ENCODE measurements around the gene CD79B.

The CD79B gene

GRCh38 chr17:63954402-63955063, 22.4 kb upstream of the CD79B start:
- no peak for DNase-seq (ENCODE audit: low spot score)

DNA sequence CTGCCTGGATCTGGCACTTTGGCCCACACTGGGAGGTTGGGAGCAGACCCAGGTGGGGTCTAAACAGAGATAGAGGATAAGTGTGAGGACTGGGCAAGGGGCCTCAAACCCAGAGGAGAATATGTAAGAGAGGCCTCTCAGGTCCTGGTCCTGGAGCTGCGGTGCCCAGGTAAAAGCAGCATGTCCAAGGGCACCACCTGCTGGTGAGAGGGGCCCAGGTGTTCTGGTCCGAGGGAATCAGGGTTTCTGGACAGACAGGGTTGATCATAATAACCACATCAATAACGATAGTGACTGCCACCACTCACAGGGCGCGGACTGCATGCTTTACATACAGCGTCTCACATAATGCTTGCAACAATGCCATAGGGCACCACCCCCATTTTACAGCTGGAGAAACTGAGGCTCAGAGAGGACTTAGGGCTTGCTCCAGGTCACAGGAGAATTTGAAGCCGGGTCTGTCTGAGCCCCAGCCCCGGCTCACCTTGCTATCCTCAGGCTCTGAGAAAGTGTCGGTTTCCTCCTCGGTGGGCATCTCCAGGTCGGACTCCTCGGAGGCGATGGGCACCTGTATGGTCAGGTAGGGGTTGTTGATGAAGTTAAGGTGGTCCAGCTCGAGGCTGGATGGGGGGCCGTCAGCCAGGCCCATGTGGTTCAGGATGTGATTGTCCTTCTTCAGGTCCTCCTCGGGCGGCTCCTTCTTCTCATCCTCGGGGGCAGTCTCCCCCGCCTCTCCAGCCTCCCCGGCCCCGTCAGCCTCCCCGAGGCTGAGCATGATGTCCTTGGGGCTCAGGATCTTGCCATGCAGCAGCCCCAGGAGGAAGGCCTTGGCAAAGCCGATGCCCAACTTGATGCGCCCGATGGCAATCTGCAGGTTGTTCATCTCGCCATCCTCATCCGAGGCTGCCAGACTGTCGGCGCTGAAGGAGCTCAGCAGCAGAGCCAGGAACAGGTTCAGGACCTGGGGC, 19.1 kb upstream of the CD79B start:
- peak; percentile 37 for DNase-seq (ENCODE audit: low spot score)

- DNase-seq (ENCODE audit: low spot score) = no peak
These were observed 17.6 kb upstream of the CD79B start for GRCh38 chr17:63949576-63950250.

GRCh38 chr17:63948521-63948920, 16.4 kb upstream of the CD79B start:
- no peak for DNase-seq (ENCODE audit: low spot score)

- no peak for DNase-seq (ENCODE audit: low spot score)
These were observed 15.7 kb upstream of the CD79B start for GRCh38 chr17:63947711-63948330.

GRCh38 chr17:63946440-63947363, 14.6 kb upstream of the CD79B start:
- peak; percentile 33 for DNase-seq (ENCODE audit: low spot score)

DNA sequence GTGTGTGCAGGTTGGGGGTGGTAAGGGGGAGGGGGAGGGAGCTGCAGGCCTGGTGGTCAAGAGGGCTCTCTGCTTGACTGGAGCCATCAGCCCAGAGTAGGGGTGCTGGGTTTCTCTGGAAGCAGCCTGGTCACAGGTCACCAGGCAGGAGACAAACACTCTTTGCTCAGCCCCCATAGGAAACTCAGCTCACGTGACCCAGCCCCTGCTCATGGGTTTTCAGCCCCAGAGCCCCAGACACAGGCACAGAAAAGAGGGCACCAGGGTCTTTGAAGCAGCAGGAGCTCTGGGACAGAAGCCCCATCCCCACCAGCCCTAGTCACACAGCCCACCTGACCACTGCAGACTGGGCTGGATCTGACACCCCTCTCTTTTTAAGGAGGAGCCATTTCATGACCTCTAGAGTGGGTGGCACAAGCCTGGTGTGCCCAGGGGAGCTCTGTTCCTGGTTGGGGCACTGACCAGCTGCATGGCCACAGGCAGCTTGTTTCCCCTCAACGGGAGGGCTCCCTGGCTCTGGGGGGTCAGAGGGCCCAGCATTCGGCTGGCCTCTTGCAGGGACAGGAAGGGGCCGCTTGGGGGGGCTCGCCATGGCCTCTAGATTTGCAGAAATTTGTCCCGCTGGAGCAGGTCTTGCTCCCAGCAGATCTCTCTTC, 13.8 kb upstream of the CD79B start:
- no peak for DNase-seq (ENCODE audit: low spot score)

- no peak for DNase-seq (ENCODE audit: low spot score)
These were observed 12.8 kb upstream of the CD79B start for GRCh38 chr17:63944736-63945499.

- DNase-seq (ENCODE audit: low spot score) = no peak
These were observed 11.6 kb upstream of the CD79B start for GRCh38 chr17:63943745-63944144.

DNA sequence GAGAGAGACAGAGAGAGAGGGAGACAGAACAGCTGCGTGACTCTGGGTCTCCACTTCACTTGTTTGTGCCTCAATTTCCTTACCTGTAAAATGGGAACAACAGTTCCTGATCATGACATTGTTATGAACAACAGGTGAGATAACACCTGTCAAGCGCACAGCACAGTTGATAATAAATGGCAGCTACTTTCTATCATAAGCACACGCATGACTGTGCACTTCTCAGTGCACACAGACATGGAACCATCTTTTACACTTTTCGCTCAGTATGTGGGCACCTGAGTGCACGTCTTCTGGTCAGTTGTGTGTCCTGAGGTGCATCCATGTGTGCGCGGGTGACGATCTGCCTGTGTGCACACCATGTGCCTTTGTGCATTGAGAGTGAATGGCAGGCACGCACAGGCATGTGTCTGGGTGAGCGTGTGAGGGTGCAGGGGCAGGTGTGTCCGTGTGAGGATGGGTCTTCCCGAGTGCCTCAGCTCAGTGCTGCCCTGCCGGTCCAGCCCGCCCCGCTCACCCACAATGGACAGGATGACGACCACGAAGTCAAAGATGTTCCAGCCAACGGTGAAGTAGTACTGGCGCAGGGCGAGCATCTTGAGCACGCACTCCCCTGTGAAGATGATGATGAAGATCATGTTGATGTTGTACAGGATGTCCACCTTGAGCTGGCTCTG, 10.3 kb upstream of the CD79B start:
- DNase-seq (ENCODE audit: low spot score) = no peak

GRCh38 chr17:63941751-63942150, 9.6 kb upstream of the CD79B start:
- no peak for DNase-seq (ENCODE audit: low spot score)

DNA sequence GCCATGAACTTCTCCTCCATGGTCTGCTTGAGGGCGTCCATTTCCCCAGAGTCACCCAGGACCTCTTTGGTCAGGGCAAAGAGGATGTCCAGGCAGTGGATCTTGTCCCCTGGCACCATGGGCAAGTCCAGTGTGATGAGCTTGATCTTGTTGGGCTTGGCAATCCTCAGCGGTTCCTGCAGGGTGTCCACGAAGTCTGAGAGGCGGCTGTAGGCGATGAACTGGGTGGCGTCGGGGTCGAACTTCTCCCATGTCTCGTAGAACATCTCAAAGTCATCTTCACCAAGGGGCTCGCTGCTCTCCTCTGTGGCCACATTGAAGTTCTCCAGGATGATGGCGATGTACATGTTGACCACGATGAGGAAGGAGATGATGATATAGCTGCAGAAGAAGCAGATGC, 9.0 kb upstream of the CD79B start:
- DNase-seq (ENCODE audit: low spot score) = no peak

- DNase-seq (ENCODE audit: low spot score) = no peak
These were observed 8.5 kb upstream of the CD79B start for GRCh38 chr17:63940584-63940983.

GRCh38 chr17:63939884-63940283, 7.8 kb upstream of the CD79B start:
- DNase-seq (ENCODE audit: low spot score) = no peak

DNA sequence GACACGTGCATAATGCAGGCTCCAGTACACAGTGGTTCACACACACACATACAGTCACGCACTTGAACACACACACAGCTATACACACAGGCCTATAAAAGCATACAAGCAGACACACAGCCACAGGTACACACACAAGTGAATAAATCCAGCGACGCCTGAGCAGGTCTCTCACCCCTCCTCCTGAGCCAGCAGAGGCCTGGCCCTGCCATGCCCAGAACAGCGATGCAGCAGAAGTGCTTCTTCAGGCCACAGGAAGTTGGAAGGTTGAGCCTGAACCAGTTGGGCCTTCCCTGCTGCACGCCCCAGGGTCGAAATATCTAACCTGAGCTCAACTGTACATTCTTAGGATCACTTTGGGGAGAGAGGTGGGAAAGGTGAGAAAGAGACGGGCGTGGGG, 7.3 kb upstream of the CD79B start:
- DNase-seq (ENCODE audit: low spot score) = no peak

DNA sequence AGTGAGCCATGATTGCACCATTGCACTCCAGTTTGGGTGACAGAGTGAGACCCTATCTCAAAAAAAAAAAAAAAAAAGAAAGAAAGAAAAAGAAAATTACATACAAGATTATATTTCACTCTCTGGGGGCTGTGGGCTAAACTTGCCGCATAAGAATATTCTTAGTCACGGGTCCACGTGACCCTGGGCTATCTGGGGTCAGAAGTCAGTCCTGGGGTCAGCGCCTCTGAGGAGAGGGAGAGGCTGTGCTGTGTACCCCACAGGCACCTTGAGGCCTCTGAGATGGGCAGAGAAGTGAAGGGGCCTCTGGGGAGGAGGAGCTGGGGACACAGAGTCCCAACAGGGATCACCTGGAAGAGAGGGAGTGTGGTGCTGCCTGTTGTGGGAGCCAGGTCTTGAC, 5.8 kb upstream of the CD79B start:
- no peak for DNase-seq (ENCODE audit: low spot score)

DNA sequence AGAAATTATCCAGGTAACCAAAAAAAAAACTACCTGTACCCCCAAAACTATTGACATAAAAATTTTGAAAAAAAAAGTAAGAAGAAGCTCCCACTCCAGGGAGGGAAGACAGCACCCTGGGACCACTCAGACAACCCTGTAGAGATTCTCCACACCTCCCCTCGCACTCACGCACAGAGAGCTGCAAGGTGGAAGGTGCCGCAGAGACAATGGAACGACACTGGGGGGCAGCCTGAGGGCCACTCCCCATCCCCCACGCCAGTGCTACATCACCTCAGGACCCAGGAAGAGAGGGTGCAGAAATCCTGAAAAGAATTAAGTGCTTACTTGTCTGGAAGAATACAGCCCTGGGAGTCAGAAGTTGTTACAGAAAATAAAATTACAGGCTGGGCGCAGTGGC, 5.2 kb upstream of the CD79B start:
- no peak for DNase-seq (ENCODE audit: low spot score)

DNA sequence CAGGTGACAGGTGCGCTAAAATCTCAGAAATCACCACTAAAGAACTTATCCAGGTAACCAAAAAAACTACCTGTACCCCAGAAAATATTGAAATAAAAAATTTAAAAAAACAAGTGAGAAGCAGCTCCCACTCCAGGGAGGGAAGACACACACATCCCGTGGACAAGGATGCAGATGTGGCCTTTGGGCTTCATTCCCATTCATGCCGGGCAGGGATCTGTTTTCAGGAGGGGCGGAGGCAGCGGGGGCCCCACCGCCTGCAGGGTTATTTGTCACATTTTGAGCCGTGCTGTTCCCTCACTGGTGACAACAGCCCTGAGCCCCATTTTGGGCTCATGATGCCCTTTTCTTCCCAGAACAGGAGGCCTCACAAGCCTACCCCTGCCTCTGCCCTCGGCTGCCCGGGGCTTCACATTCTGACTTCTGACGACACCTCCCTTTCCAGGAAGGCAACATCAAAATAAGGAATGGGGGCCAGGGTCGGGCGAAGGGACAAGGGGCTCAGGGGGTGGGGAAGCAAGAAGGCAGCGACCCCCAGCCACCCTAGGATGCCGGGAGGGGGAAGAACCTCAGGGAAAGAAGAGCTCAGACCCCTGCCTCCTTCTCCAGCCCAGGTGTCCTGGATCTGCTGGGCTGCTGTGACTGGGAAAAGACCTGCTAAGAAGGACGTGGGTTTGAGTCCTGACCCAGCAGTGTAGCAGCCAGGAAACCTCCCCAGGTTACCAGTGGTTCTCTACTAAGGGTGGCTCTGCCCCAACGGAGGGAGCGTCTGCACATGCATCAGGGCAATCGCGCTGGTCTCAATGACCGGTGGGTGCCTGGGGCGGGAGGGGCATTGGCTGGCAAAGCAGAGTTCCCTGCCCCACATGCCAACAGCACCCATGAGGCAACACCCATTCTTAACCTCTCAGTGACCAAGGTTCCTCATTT, 2.3 kb upstream of the CD79B start:
- DNase-seq (ENCODE audit: low spot score) = no peak
